HG03280 (cell line): ENCODE data around the gene ASPSCR1.

Experiments used
- ATAC-seq: cut with Tn5 transposase; IDR thresholded peaks from one replicate; pipeline ENCODE4 v1.9.1; 2021; ENCODE audit warnings: mild to moderate bottlenecking, moderate library complexity; ENCODE audit not compliant: unreplicated experiment

Gene ASPSCR1

GRCh38 chr17:81998691-81999438 is 21.4 kb downstream of the ASPSCR1 start:
- ATAC-seq = no peak

- no peak for ATAC-seq
Measured at GRCh38 chr17:81999587-81999975, 22.2 kb downstream of the ASPSCR1 start.

GRCh38 chr17:81999976-82000802 is 22.8 kb downstream of the ASPSCR1 start:
- ATAC-seq = no peak

- ATAC-seq = no peak
Measured at GRCh38 chr17:82000803-82001570, 23.6 kb downstream of the ASPSCR1 start.

- no peak for ATAC-seq
Measured at GRCh38 chr17:82001571-82002056, 24.2 kb downstream of the ASPSCR1 start.

GRCh38 chr17:82003411-82004381 is 26.3 kb downstream of the ASPSCR1 start:
- no peak for ATAC-seq

- no peak for ATAC-seq
Measured at GRCh38 chr17:82004517-82005455, 27.4 kb downstream of the ASPSCR1 start.

GRCh38 chr17:82005701-82006348 is 28.4 kb downstream of the ASPSCR1 start:
- ATAC-seq = no peak

- ATAC-seq = no peak
Measured at GRCh38 chr17:82006468-82007227, 29.2 kb downstream of the ASPSCR1 start.

GRCh38 chr17:82007228-82007494 is 29.7 kb downstream of the ASPSCR1 start:
- ATAC-seq = no peak

- ATAC-seq = no peak
Measured at GRCh38 chr17:82007495-82008257, 30.2 kb downstream of the ASPSCR1 start.

- ATAC-seq = no peak
Measured at GRCh38 chr17:82008258-82008940, 31.0 kb downstream of the ASPSCR1 start.

GRCh38 chr17:82008941-82009405 is 31.5 kb downstream of the ASPSCR1 start:
- no peak for ATAC-seq

- no peak for ATAC-seq
Measured at GRCh38 chr17:82009413-82009812, 32.0 kb downstream of the ASPSCR1 start.

GRCh38 chr17:82010575-82011525 is 33.4 kb downstream of the ASPSCR1 start:
- ATAC-seq = no peak
